ENCODE measurements around the gene IL1RN. TPM values are rescaled to one million over a fixed set of nuclear protein-coding genes. Genes with fewer than 3 reads are reported as not detected.

The IL1RN gene
- total and polyA plus RNA-seq, 2 of the 8 experiments (the other 6 are each of a cell fraction or from before 2014, with no cell fraction given): not detected

- no peak for TF ChIP-seq GABPA (IDR thresholded peaks at IDR 0.05; ENCODE audit: borderline replicate concordance, insufficient read depth, low read length)
- no peak for TF ChIP-seq RFX5 (IDR thresholded peaks at IDR 0.05; ENCODE audit: borderline replicate concordance, low read depth, low read length)
- no peak for TF ChIP-seq CTBP2 (IDR thresholded peaks at IDR 0.05; ENCODE audit: borderline replicate concordance, insufficient read depth, insufficient read length, low read length)
- no peak for TF ChIP-seq RNF2 (IDR thresholded peaks at IDR 0.05; ENCODE audit: borderline replicate concordance, low read depth, low read length, missing control alignments, poor library complexity, severe bottlenecking)
- no peak for DNase-seq (ENCODE audit: low read depth in 1 of 2, low spot score in 2 of 2)
- POLR2A ChIA-PET (ENCODE audit: partially characterized antibody): no interaction called here
- H2BK15ac ChIP-seq (ENCODE audit: low read length): no peak overlapping the region
- H3K9me3 ChIP-seq (ENCODE audit: insufficient read depth in 2 of 2, low read depth in 1 of 2, low read length in 1 of 2): no peaks in the 10 kb centered on the region
- FAIRE-seq: no peak
- no peak overlapping the region for H3K4me3 ChIP-seq (ENCODE audit: extremely low read depth in 1 of 4, insufficient read depth in 2 of 4, low read depth in 3 of 4, low read length in 4 of 4)
- no peak overlapping the region for H3K56ac ChIP-seq (replicated peaks; ENCODE audit: insufficient read length, low read depth, low read length)
- no peak overlapping the region for H2BK20ac ChIP-seq (ENCODE audit: low read length)
- H3K18ac ChIP-seq (ENCODE audit: extremely low read depth, low read length): no peak overlapping the region
- no peak overlapping the region for H2AFZ ChIP-seq (ENCODE audit: low read length)
- H2BK12ac ChIP-seq (ENCODE audit: low read depth, low read length): no peak overlapping the region
- no peak overlapping the region for H3K4me2 ChIP-seq (ENCODE audit: insufficient read depth in 1 of 2, low read depth in 2 of 2, low read length in 2 of 2)
- H3K14ac ChIP-seq (ENCODE audit: insufficient read length): no peak overlapping the region
- no peak overlapping the region for H2BK5ac ChIP-seq (ENCODE audit: low read depth, low read length)
- no peaks in the 10 kb centered on the region for H3K79me1 ChIP-seq (ENCODE audit: low read depth, low read length)
- H4K8ac ChIP-seq (ENCODE audit: extremely low read depth, insufficient read depth, low read length): no peak overlapping the region
- no peak overlapping the region for H3K23ac ChIP-seq (ENCODE audit: insufficient read length)
- H4K5ac ChIP-seq (ENCODE audit: insufficient read length, low read depth, low read length): no peak overlapping the region
- H4K91ac ChIP-seq (replicated peaks; ENCODE audit: insufficient read length, low read length): no peak overlapping the region
- no peaks in the 10 kb centered on the region for H3K23me2 ChIP-seq (ENCODE audit: low read depth, low read length)
- no peak overlapping the region for H2BK120ac ChIP-seq (replicated peaks; ENCODE audit: low read depth, low read length)
- H2AK5ac ChIP-seq (ENCODE audit: low read depth, low read length): no peak overlapping the region
- no peaks in the 10 kb centered on the region for H3K79me2 ChIP-seq (ENCODE audit: control insufficient read depth in 1 of 2, insufficient read depth in 2 of 2, low read length in 2 of 2)
- no peak overlapping the region for H3K9ac ChIP-seq (replicated peaks in 1 of 4; ENCODE audit: extremely low read depth in 1 of 4, low read depth in 3 of 4, low read length in 3 of 4)
- CTCF ChIA-PET (ENCODE audit: partially characterized antibody): interaction anchor here (0.7 to 11.0 kb wide), 10 partner anchors 9 to 312 kb away, joined by 3 to 159 read pairs (median 6); no protein-coding TSS in a partner anchor
- H3K27ac ChIP-seq (ENCODE audit: low read depth, low read length): no peak overlapping the region
- H3K36me3 ChIP-seq (ENCODE audit: control insufficient read depth in 2 of 4, insufficient read depth in 4 of 4, low read length in 3 of 4): no peaks in the 10 kb centered on the region
- WGBS, 2 experiments (ENCODE audit: extremely low coverage in 1 of 2, insufficient coverage in 1 of 2, insufficient read length in 1 of 2, insufficient replicate concordance in 2 of 2, low coverage in 1 of 2, low lambda C conversion rate in 2 of 2, missing lambda C conversion rate in 1 of 2): 85% methylated on average over 6 of the region's 6 CpGs; no CpG with 5 or more reads in 1 of the 2 experiments
- H3K4me1 ChIP-seq (replicated peaks in 1 of 4; ENCODE audit: control insufficient read depth in 3 of 4, insufficient read depth in 4 of 4, low read length in 3 of 4): peaks cover 0 to 2% (median 0%) of the 10 kb centered on the region in 4 experiments; a peak in 1 of 7 replicates
- no peaks in the 10 kb centered on the region for H3K27me3 ChIP-seq (replicated peaks in 1 of 4; ENCODE audit: control insufficient read depth in 3 of 4, extremely low read depth in 1 of 4, insufficient read depth in 3 of 4, low read length in 3 of 4)
- no peak overlapping the region for H3K4ac ChIP-seq (replicated peaks; ENCODE audit: insufficient read length, low read depth, low read length)
- H4K20me1 ChIP-seq (replicated peaks in 1 of 2; ENCODE audit: control insufficient read depth in 1 of 2, insufficient read depth in 2 of 2, low read length in 2 of 2): no peaks in the 10 kb centered on the region
These were observed 49.0 kb upstream of the IL1RN start for GRCh38 chr2:113078350-113078839.

All from H1 (cell line).